ENCODE data around the gene CLK3. TPM values are rescaled to one million over a fixed set of nuclear protein-coding genes. Genes with fewer than 3 reads are reported as not detected.

Gene CLK3
- total RNA-seq, 1 donor from 2014 or later = 83.0 TPM

DNA sequence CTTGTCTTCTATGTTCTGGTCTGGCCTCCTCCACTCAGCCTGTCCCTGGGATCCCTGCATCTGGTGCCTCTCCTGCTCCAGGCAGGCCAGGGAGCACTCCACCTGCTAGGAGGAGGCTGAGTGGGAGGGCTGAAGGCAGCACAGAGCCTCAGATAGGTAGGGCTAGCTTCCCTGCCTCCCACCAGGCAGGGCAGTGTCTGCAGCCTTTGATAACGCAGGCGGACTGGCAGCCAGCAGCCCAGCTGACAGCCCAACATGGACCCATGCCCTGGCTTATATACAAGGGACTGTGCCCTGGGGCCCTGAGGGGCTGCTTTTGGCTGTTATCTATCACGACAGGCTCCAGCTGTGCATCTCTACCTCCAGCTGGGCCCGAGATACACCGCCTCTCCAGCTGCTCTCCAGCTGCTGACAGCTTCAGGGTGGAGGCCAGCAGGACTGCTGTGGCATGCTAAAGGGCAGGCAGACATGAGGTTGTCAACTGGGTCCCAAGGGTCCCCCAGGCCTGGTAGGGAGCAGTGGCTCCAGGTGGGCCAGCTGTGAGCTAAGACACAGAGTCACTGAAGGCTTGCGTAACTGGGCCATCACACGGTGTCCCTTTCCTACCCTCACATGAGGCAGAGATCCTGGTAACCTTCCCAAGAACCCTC, 5.2 kb upstream of the CLK3 start:
- Mint-ChIP-seq H3K4me1 (no peaks in the 10 kb centered on the region), H3K9me3 (no peaks in the 10 kb centered on the region), H3K36me3 (no peaks in the 10 kb centered on the region), H3K4me3 (no peak overlapping the region), H3K27ac (no peak overlapping the region), H3K27me3 (ENCODE audit: low read depth) (peaks cover 2% of the 10 kb centered on the region)
- TF ChIP-seq CTCF (IDR thresholded peaks at IDR 0.05; ENCODE audit: unreplicated experiment) = no peak
- DNase-seq (ENCODE audit: low spot score in 2 of 2, unreplicated experiment in 2 of 2) = no peak

- DNase-seq (ENCODE audit: low spot score in 2 of 2, unreplicated experiment in 2 of 2) = no peak
- H3K27ac Mint-ChIP-seq = no peak overlapping the region
- H3K36me3 Mint-ChIP-seq = no peaks in the 10 kb centered on the region
- H3K4me3 Mint-ChIP-seq = no peak overlapping the region
- no peaks in the 10 kb centered on the region for H3K9me3 Mint-ChIP-seq
- peaks cover under 1% of the 10 kb centered on the region for H3K4me1 Mint-ChIP-seq
- H3K27me3 Mint-ChIP-seq (ENCODE audit: low read depth) = peaks cover 2% of the 10 kb centered on the region
- no peak for TF ChIP-seq CTCF (IDR thresholded peaks at IDR 0.05; ENCODE audit: unreplicated experiment)
Measured at GRCh38 chr15:74611341-74611740, 4.3 kb upstream of the CLK3 start.

DNA sequence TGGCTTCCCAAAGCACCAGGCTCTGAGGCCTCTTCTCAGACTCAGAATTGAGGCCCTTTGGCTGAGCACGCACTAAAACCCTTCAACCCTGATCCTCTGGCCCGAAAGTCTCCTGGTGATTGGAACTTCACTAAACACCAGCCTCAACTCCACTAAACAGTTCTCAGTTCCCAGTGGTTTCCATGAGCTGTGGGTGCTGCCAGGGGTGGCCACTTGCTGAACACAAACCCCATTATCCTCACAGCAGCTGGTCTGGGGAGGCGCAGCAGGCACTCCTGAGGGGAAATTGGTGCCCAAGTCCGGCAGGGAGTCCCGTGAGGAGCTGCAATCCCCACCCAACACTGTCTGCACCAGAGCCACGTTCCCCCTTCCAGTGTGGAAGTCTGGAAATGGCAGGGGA, 3.8 kb upstream of the CLK3 start:
- H3K36me3 Mint-ChIP-seq = no peaks in the 10 kb centered on the region
- peaks cover 6% of the 10 kb centered on the region for H3K4me1 Mint-ChIP-seq
- no peak for DNase-seq (ENCODE audit: low spot score in 2 of 2, unreplicated experiment in 2 of 2)
- no peak overlapping the region for H3K27ac Mint-ChIP-seq
- no peak for TF ChIP-seq CTCF (IDR thresholded peaks at IDR 0.05; ENCODE audit: unreplicated experiment)
- H3K27me3 Mint-ChIP-seq (ENCODE audit: low read depth) = peaks cover 2% of the 10 kb centered on the region
- H3K4me3 Mint-ChIP-seq = no peak overlapping the region
- no peaks in the 10 kb centered on the region for H3K9me3 Mint-ChIP-seq

GRCh38 chr15:74612677-74613076, 3.0 kb upstream of the CLK3 start:
- TF ChIP-seq CTCF (IDR thresholded peaks at IDR 0.05; ENCODE audit: unreplicated experiment) = no peak
- peak overlapping the region; percentile 46 for H3K4me3 Mint-ChIP-seq

DNA sequence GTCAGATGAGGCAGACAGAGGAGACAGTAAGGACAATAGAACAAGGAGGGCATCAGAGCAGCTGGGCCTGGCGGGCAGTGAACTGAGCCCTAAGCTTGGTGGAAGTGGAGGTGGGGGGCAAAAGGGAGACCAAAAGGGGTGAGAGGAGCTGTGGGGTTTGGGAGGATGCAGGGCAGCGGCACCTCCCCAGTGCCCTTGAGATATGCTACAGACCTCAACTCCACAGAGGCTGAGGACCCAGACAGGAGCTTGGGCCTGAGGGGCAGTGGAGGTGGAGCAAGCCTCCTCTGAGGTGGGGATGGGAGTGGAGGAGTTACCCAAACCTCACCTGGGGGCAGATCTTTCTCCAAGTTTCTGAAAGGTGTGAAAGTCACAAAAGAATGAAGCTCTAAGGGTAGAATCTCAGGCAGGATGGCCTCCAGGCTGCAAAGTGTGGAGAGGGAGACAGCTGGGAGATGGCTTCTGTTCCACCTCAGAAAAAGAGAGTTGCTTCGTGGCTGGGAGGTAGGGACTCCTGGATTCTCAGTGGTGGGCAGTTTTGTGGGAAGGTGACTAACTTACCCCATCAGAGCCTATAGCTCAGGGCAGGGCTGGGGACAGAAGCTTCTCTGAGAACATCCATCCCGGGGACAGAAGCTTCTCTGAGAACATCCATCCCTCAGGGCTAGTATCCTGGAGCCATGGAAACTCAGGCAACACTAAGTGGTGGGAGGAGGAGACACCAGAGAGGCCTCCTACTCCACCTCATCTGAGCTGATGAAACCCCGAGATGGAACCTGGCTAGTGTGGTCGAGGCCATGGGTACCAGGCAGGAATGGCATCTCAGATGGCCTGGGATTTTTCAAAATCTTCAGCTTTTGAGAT, 2.3 kb upstream of the CLK3 start:
- no peak for DNase-seq (ENCODE audit: low spot score in 2 of 2, unreplicated experiment in 2 of 2)
- Mint-ChIP-seq H3K27ac (peak overlapping the region; percentile 59), H3K4me1 (peaks cover 18% of the 10 kb centered on the region), H3K9me3 (no peaks in the 10 kb centered on the region), H3K27me3 (ENCODE audit: low read depth) (no peaks in the 10 kb centered on the region), H3K4me3 (peak overlapping the region; percentile 90), H3K36me3 (no peaks in the 10 kb centered on the region)
- no peak for TF ChIP-seq CTCF (IDR thresholded peaks at IDR 0.05; ENCODE audit: unreplicated experiment)

More at GRCh38 chr15:74612677-74613076, 3.0 kb upstream of the CLK3 start:
- peaks cover 2% of the 10 kb centered on the region for H3K27me3 Mint-ChIP-seq (ENCODE audit: low read depth)
- H3K4me1 Mint-ChIP-seq = peaks cover 14% of the 10 kb centered on the region
- no peaks in the 10 kb centered on the region for H3K36me3 Mint-ChIP-seq
- no peaks in the 10 kb centered on the region for H3K9me3 Mint-ChIP-seq
- no peak for DNase-seq (ENCODE audit: low spot score in 2 of 2, unreplicated experiment in 2 of 2)
- peak overlapping the region; percentile 59 for H3K27ac Mint-ChIP-seq
